Panc1 (cell line): Measurements from ENCODE around the gene CC2D1A. TPM values are rescaled to one million over a fixed set of nuclear protein-coding genes. Genes with fewer than 3 reads are reported as not detected.

Experiments
- ATAC-seq: fragments of 200-7000 bp; cut with Tn5 transposase; 2 replicates; pipeline ENCODE4 v1.9.1; 2020; ENCODE audit warnings: mild to moderate bottlenecking, moderate library complexity
- BruUV-seq: library from RNA; stranded (reverse); fragments of 400-500 nt; replicated peaks from 2 replicates; lab custom pipeline; 2021; lab: Mats Ljungman, UMichigan
- CTCF ChIA-PET: fragments of 300-600 bp; sonication (Branson Sonifier 250); formaldehyde crosslinking; loops from one replicate; lab custom pipeline; 2022; ENCODE audit warnings: antibody characterized with exemption; lab: Charles Lee
- POLR2A ChIA-PET: fragments of 300-600 bp; sonication (Branson Sonifier 250); formaldehyde crosslinking; loops from one replicate; lab custom pipeline; 2022; ENCODE audit warnings: antibody characterized with exemption; lab: Charles Lee
- DNase-seq: peaks from one replicate; pipeline ENCODE4 v3.0.0-alpha.2; 2010; ENCODE audit warnings: low read depth, low spot score
- H3K27ac ChIP-seq: 2 replicates; pipeline ENCODE4 v1.5.1; 2011; ENCODE audit warnings: mild to moderate bottlenecking, low read length, inconsistent platforms
- H3K27me3 ChIP-seq: fragments of 200-500 bp; sonication (Bioruptor generic); 2 replicates; pipeline ENCODE4 v1.6.0; 2014; ENCODE audit warnings: low read length, inconsistent platforms; ENCODE audit not compliant: control insufficient read depth, insufficient read depth
- H3K36me3 ChIP-seq: fragments of 200-500 bp; sonication (Bioruptor generic); 2 replicates; pipeline ENCODE4 v1.5.1; 2014; ENCODE audit warnings: inconsistent platforms, mild to moderate bottlenecking, low read length, moderate library complexity; ENCODE audit not compliant: control insufficient read depth, insufficient read depth
- H3K4me1 ChIP-seq: 2 replicates; pipeline ENCODE4 v1.5.1; 2011; ENCODE audit warnings: inconsistent platforms, mild to moderate bottlenecking, low read length, moderate library complexity; ENCODE audit not compliant: control insufficient read depth, insufficient read depth
- H3K4me3 ChIP-seq, 2 experiments: 2 replicates each; pipeline ENCODE4 v1.5.1; 2011 to 2012; ENCODE audit warnings: low read depth in 2 of 2, low read length in 2 of 2, mild to moderate bottlenecking in 2 of 2, inconsistent platforms in 1 of 2, moderate library complexity in 1 of 2
- H3K9me3 ChIP-seq: fragments of 200-500 bp; sonication (Bioruptor generic); 2 replicates; pipeline ENCODE4 v1.5.1; 2014; ENCODE audit warnings: low read depth, mild to moderate bottlenecking, inconsistent platforms, low read length, moderate library complexity; ENCODE audit not compliant: control insufficient read depth, insufficient read depth
- CTCF ChIP-seq: fragments of 450-650 bp; IDR thresholded peaks from 2 replicates; pipeline ENCODE4 v1.5.1; 2017; ENCODE audit warnings: mild to moderate bottlenecking
- POLR2AphosphoS5 ChIP-seq: IDR thresholded peaks from 2 replicates; pipeline ENCODE4 v1.6.1; 2012; ENCODE audit warnings: mild to moderate bottlenecking, low read depth, low read length, moderate library complexity
- REST ChIP-seq, 2 experiments: IDR thresholded peaks; 2 replicates each; pipeline ENCODE4 v1.6.1; 2011 to 2012; ENCODE audit warnings: low read depth in 2 of 2, control low read depth in 1 of 2, low read length in 1 of 2, mild to moderate bottlenecking in 1 of 2, moderate library complexity in 1 of 2; ENCODE audit not compliant: insufficient read depth in 1 of 2
- SIN3A ChIP-seq: IDR thresholded peaks from 2 replicates; pipeline ENCODE4 v1.6.1; 2012; ENCODE audit warnings: low read depth, mild to moderate bottlenecking, low read length, moderate library complexity, borderline replicate concordance; ENCODE audit not compliant: insufficient read depth
- TCF7L2 ChIP-seq: IDR thresholded peaks from 2 replicates; pipeline ENCODE4 v1.6.1; 2011; ENCODE audit warnings: mild to moderate bottlenecking, low read depth, low read length, inconsistent platforms
- in situ Hi-C: cut with HindIII; loops from 2 replicates; pipeline ENCODE4 v1.10.0; 2016; ENCODE audit warnings: low sequenced_read_pairs, low pct_unique_long_range_greater_than_20kb
- intact Hi-C: fragments of 100-400 bp; cut with micrococcal nuclease; formaldehyde crosslinking; loops from one replicate; pipeline ENCODE4 v1.10.0; 2022; ENCODE audit not compliant: unreplicated experiment
- total RNA-seq: library from RNA; stranded (reverse); gene quantifications from one replicate; pipeline ENCODE4 v1.2.1, GENCODE V29; 2021; ENCODE audit not compliant: unreplicated experiment

Gene CC2D1A
- total RNA-seq, 1 experiment from 2014 or later, result 28.0 TPM

- in situ Hi-C loops, result no loop called here
- H3K9me3 ChIP-seq, result no peaks in the 10 kb centered on the region
- intact Hi-C loops, result no loop called here
- BruUV-seq, result no TSS peak
- DNase-seq (no peak), ATAC-seq (peak; percentile 37; the same call in 1 of the 2 replicates)
- ChIA-PET POLR2A (no interaction called here), CTCF (no interaction called here)
- no peak overlapping the region for H3K27ac ChIP-seq
- H3K4me1 ChIP-seq, result no peaks in the 10 kb centered on the region
- TF ChIP-seq POLR2AphosphoS5 (no peak), TCF7L2 (no peak), REST (IDR thresholded peaks at IDR 0.05; ENCODE audit: insufficient read depth in 1 of 2, low read depth in 2 of 2, low read length in 1 of 2) (no peak), CTCF (no peak), SIN3A (no peak)
- no peaks in the 10 kb centered on the region for H3K36me3 ChIP-seq
- H3K27me3 ChIP-seq, result no peaks in the 10 kb centered on the region
- no peak overlapping the region for H3K4me3 ChIP-seq
These were observed 68.1 kb downstream of the CC2D1A start for GRCh38 chr19:13974073-13974472.

- Histone ChIP-seq H3K4me3 (no peak overlapping the region), H3K27me3 (no peaks in the 10 kb centered on the region), H3K27ac (no peak overlapping the region), H3K9me3 (no peaks in the 10 kb centered on the region), H3K36me3 (no peaks in the 10 kb centered on the region), H3K4me1 (no peaks in the 10 kb centered on the region)
- TF ChIP-seq REST (IDR thresholded peaks at IDR 0.05; ENCODE audit: insufficient read depth in 1 of 2, low read depth in 2 of 2, low read length in 1 of 2) (no peak), CTCF (no peak), POLR2AphosphoS5 (no peak), TCF7L2 (no peak), SIN3A (no peak)
- BruUV-seq, result no TSS peak
- ChIA-PET POLR2A (no interaction called here), CTCF (no interaction called here)
- ATAC-seq (no peak), DNase-seq (no peak)
- in situ Hi-C loops, result no loop called here
- intact Hi-C loops, result no loop called here
These were observed 69.9 kb downstream of the CC2D1A start for GRCh38 chr19:13975870-13976269.
